NCI-H2227 (cell line): ENCODE measurements around the gene SYTL3.
"Not testable (repeated sequence)": the region's sequence is repeated elsewhere in the genome, so short reads cannot be mapped to it uniquely, and the experiment has no call there.

Experiments used
- DNase-seq: peaks from one replicate; lab custom pipeline; 2025; ENCODE audit not compliant: unreplicated experiment; lab: John Stamatoyannopoulos, UW

The SYTL3 gene

DNA sequence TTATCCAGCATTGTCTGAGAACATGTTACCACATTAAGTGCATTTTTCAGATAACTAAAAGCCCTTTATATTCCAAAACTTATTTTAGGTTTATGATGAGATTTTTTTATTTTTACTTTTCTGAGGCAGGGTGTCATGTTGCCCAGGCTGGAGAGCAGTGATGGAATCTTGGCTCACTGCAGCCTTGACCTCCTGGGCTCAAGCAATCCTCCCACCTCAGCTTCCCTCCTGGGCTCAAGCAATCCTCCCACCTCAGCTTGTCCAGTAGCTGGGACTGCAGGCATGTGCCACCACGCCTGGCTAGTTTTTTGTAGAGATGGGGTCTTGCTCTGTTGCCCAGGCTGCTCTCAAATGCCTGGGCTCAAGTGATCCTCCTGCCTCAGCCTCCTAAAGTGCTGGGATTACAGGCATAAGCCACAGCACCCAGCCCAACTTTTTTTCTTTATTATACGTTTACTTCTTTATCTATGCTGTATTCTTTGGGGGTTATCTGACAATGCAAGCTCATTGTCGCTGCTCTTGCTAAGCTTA is 11.5 kb upstream of the SYTL3 start:
- DNase-seq: no peak

DNA sequence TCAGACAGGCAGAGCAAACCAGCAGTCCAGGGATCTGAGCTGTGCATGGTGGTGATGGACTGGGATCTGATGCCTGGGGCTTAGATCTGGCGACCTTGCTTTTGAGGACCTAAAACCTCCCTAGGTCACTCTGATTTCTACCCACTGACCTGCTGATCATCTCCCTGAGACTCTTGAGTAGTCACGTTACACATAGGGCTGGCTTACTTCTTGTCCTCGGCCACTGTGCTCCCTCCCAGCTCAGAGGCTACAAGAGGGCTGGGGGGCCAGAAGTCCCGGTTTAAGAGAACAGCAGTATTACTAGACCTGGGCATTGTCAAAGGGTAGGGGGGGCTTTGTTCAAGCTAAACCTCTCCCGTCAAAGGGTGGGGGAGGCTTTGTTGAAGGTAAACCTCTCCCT is 10.8 kb upstream of the SYTL3 start:
- DNase-seq: no peak

DNA sequence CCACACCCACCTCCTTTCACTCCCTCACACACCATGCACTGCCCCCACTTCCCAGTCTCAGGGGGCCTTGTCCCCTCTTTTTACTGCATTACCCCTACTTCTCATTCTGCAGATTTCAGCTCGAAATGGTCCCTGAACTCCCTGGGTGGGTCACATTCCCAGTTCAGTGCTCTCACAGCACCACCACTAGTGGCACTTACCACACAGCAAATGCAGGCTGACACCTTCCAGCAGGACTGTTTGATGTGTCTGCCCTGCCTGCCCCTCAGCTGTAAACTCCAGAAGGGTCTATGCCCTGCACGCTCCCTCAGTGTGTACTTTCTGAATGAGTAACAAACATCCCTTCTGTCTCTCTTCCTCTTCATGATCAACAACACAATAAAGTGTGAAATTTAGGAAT is 9.3 kb upstream of the SYTL3 start:
- DNase-seq: no peak

DNA sequence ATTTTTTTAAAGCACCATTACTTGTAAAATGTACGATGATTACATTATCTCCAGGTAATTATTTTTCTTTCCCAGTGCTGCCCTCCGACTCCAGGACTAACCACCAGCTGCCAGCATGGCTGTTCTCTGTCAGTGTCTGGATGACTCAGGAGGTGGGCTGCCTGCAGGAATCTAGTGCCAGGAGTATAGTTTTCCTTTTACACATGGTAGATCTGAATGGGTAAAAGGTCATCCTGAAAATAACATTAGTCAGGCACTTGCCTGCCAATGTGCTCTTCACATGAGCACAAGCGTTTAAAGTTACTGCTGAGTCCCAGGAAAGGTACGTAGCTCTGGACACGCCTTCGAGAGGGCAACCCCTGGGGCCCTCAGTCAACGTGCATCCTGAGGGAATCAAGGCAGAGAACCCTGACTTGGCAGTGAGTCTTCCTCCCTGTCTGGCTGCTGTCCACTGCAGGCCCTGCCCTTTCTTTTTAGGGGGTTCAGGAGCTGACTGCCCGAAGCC is 7.7 kb upstream of the SYTL3 start:
- DNase-seq: no peak

DNA sequence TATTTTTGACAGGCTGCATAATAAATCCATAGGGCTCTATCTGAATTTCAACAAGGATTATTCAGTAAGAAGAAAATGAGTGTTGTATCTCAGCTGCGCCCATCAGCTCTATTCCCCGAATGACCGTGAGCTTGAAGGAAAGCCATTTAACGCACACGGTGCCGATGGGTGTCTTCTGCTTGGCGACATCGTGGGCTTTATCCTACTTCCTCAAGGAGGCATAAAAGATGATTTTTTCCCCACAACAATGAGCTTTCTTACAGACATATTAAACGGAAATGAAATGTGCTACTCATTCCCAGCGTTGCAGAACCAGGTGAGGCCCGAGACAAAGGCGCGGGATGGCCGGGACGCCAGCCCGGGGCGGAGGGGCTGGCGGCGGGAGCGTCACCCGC is 6.0 kb upstream of the SYTL3 start:
- no peak for DNase-seq

DNA sequence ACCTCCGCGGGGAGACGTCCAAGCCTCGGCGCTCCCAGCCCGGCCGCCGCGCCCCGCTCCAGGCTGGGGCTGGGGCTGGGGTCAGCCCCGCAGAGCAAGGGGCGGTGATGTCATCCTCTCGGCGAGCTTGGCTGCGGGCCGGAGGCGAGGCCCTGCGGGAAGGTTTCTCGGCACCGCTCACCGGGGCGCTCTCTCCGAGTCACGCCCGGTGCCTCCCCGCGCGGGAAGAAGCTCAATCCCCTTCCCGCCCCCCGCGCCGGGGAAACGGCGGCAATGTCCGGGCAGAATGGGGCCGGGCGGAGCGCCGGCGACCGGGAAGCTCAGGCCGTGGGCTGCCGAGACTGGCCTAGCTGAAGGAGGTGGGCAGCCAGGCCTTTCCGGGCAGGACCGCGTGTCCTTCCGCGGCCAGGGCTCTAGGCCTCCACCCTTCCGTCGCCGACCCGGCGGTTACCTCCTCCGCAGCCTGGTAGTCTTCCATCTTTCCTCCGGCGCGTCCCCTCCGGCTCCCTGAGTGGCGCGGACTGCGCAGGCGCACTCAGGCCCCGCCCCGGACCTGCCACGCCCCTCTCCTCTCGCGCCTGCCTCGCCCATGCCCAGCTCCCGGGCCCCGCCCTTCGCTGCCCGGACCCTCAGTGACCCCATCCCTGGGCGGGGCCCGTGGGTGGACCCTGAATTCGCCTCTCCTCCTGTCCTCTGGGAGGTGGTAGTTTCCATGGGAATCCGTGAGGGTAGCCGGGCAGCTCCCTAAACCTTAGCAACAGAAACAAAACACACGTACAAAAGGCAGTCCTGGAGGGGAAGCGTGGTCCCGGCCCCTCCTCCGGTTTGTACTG is 5.4 kb upstream of the SYTL3 start, which contains the start of gene DYNLT1:
DYNLT1 (minus strand) TSS at position 513 of the 833 bp plus-strand sequence; CDS start at position 478, 35 bp downstream.
- peak; percentile 92 for DNase-seq

DNA sequence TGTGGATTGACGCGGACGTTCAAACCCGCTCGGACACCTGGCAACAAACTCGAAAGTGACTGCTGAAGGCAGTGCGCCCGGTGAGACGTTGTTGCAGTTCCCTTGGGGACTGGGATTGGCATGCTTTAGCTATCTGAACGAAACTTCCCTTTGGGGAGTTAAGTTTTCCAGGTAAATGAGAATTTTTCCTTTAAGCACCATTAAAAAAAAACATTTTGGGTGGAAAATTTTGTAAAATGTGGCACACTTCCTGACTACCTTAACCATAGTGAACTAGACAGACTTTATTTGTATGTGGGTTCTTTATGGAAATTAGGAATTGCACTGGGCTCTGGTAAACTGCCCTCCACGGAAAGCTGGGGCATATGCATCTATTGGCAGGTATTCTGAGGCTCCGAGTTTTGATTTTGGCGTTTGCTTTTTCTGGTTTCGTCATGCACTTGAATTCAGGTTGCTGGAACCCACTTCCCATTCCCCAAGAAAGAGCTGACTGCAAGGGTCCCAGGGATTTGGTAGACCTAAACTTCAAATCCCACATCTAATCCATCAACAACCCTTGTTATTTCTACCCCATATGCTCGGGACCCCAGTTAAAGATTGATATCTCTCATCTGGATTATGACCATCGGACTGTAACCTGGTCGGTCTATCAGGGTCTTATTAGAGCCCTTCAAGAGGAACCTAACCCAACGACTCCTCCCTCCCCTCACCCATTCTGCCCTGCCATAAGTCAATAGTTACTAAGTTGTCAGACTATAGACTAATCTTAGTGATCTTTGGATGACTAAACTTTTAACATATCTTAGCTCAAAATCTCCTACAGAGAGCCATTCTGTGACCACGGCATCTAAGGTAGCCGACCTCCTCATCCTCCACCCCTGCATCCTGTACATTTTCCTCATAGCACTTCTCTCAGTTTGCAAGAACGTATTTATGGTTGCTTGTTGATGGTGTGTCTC is 4.5 kb upstream of the SYTL3 start:
- DNase-seq: no peak

DNA sequence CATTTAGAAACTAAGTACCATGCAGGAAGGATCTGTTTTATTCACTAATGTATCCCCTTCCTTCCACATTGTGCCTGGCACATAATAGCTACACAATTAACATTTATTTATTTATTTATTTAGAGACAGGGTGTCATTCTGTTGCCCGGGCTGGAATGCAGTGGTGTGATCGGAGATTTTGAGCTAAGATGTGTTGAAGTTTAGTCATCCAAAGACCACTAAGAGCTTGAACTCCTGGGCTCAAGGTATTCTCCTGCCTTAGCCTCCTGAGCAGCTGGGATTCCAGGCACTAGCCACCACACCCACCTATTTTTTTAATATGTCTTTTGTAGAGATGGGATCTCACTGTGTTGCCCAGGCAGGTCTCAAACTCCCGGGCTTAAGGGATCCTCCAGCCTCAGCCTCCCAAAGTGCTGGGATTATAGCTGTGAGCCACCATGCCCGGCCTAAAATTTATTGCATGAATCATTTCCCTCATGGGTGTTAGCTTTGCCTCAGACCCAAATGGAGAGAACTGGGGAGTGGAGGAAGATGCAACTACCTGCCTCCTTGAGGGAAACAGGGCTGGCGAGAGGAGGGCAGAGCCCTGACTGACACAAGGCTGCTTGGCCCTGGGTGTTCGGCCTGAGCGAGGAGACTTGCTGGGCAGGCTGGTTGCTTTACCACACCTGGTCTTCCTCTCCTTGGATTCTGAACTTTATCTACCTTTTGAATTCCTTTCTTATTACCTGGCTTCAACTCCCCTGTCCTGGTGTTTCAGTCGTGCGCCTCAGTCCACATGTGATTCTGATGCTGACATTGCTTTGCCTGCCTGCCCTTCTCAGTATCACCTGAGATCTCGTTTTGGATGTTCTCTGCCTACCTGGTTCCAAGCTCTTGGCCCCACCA is 3.6 kb upstream of the SYTL3 start:
- DNase-seq: no peak

DNA sequence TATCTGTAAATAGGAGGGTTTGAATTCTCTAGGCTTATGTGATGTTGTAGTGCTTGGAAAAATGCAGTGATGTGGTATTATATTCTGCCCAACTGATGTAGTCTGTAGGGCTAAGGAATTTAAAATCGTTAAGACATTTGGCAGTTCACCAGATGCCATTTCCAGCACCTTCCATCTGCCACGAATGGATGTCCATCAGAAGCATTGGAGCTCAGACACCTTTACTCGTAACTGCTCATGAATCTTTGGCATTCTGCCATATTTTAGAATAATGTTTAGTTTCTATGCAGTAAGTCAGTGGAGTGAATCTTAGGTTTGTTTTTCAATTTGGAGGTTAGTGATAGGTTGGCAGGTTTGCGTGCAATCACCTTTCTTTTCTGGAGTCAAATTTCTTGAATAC is 2.4 kb upstream of the SYTL3 start:
- no peak for DNase-seq

DNA sequence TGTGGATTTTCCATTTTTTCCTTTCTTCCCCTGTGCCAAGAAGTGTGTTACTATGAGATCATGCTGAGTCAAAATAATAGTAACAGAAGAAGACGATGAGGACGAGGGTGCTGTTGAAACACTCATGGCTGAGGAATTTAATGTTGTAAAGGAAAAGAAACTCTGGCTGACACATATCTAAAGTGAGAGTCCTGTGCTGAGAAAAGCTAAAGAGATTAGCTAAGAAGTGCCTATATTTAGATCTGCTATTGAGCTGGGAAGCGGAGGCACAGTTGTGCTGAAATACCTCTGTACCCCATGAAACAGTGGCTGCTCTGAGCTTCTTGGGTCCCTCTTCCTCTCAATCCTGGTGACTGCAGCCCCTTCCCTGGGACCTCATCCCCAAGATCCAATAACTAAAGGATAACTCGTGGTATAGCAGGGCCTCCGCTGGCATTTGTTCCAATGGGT is 1.1 kb upstream of the SYTL3 start:
- DNase-seq: no peak

DNA sequence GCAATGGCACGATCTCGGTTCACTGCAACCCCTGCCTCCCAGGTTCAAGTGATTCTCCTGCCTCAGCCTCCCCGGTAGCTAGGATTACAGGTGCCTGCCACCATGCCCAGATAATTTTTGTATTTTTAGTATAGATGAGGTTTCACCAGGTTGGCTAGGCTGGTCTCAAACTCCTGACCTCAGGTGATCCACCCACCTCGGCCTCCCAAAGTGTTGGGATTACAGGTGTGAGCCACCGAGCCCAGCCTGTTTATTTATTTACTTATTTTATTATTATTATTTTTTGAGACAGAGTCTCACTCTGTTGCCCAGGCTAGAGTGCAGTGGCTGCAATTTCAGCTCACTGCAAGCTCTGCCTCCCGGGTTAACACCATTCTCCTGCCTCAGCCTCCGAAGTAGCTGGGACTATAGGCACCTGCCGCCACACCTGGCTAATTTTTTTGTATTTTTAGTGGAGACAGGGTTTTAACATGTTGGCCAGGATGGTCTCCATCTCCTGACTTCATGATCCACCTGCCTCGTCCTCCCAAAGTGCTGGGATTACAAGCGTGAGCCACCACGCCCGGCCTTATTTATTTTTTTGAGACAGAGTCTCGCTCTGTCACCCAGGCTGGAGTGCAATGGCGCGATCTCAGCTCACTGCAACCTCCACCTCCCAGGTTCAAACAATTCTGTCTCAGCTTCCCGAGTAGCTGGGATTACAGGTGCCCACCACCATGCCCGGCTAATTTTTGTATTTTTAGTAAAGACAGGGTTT is 2.3 kb downstream of the SYTL3 start:
- not testable (repeated sequence) for DNase-seq

DNA sequence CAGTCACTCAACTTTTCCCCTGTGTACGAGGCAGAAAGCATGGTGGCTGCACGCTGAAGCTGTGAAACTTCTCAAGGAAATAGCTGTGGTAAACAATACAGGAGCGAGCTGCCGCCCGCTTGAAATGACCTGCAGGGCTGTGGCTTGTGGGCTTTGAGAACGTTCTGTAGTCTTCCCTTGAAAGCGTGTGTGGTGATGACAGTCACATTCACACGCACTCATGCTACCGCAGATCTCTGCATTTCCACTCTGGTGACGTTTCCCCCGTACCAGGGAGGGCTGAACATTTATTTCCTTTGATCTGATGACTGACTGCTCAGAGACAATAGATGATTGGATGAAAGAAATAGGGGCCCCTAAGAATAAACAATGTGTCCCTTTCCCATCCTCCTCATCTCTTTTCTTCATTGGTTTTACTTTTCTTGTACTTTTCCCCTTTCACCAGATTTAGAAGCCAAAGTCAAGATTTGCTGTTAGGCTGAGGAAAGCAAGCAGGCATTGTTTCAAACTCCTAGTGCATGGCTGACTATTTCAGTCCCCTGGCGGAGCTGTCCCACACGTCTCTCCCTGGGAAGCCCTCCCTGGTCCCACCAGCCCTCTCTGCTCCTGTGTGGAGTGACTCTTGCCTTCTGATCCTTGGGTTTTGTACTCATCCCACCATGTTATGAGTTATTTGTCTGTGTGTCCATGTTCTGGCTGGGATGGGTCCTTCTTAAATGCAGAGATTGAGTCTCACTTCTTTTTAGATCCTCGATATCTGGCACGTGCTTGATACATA is 3.9 kb downstream of the SYTL3 start:
- DNase-seq: no peak

DNA sequence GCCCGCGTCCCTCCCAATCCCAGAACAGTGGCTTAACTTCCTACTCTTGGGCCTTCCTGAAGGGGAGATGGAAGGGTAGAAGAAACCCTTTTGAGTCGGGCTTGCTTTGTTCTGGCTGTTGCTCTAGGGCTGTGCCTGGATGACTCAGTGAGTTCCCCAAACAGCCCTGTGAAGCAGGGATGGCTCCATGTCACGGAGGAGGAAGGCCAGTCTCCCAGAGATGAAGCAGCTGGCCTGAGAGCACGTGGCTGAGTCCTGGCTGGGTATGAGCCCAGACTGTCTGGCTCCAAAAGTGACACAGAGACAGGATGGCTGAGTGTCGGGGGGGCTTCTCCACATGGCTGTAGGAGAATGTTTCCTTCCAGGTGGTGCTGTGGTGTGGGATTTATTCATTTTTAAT is 4.6 kb downstream of the SYTL3 start:
- no peak for DNase-seq

DNA sequence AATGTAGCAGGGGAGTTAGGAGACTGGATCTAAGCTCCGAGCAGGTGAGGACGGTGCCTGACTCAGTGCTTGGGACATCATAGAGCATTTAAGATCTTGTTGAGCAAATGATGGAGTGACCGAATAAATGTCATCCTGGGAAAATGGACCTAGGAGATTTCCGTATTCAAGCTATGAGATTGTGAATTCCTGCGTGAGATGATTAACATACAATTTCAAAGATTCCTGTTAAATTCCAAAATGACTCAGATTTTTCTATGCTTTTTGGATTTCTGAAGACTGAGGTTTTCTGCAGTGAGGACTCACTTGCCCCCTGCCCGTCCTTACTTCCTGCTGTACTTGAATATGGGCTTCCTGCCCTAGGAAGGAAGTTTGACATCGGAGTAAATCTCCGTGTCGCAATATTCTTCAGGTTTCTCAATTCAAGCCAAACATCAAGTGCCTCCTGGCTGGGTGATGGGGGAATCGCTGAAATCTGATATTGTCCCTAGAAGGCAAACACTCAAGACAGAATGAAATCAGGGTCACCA is 5.2 kb downstream of the SYTL3 start:
- no peak for DNase-seq

DNA sequence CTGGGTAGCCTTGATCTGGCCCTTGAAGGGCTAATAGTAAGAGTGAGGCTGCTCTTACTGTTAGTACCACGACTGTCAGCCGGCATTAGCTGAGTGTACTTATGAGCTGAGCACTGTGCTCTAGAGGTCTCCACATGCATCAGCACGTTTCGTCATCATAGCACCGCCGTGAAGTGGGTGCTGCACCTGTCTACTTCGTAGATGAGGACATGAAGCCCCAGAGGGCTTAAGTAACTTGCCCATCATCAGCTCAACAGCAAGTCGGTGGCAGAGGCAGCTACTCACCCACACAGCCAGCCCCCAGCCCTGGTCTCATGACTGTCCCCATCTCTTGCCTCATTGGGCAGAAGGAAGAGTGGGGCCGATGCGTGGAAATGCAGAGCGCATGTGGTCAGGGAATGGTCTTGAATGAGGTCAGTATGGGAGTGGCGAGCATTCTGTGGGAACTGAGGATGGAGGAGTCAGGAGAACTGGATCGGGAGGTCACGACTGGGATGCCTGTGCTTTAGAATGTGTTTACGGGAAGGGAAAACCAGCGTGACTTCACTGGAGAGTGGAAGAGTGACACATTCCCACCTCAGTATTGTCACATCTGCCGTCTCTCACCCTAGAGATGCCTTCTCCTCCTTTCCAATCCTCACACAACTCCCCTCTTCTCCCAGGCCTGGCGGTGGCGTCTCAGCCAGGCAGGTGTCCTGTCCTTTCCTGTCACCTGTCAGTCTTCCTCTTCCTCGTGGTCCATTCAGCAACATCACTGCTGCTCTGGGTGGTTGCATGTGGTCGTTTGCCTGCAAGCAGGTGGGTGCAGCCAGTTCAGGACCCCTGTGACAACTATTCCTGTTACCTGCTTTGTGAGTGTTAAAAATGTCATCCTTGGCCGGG is 6.0 kb downstream of the SYTL3 start:
- DNase-seq: no peak

DNA sequence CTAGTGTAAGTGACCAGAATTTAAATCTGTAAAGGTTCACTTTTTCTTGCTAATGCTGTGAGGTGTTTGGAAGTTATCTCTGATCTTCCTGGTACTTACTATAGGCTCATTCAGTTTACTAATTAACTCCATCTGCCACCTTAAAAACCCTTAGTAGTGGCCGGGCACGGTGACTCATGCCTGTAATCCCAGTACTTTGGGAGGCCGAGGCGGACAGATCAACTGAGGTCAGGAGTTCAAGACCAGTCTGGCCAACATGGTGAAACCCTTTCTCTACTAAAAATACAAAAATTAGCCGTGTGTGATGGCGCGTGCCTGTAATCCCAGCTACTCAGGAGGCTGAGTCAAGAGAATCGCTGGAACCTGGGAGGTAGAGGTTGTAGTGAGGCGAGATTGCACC is 7.1 kb downstream of the SYTL3 start:
- DNase-seq: not testable (repeated sequence)

DNA sequence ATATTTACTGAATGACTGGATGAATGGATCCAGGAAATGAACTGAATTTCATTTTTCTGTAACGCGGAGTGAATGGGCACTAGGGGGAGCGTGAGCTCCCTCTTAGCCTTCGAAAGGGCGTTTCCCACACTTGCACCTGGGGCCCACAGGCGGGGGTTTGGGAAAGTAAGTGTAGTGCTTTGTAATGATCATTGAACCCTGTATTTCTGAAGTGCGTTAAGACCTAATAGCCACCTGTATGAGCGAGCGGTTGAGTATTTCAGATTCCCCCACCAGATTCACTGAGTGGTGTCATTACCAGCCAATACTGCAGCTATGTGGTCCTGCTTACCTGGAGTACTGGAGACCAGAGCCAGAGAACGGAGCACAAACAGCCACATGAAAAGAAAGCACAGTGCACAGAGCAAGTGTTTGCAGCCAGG is 10.5 kb downstream of the SYTL3 start:
- DNase-seq: peak; percentile 28
